ENCODE results near the gene DLG2.
"Not testable (repeated sequence)": the region's sequence is repeated elsewhere in the genome, so short reads cannot be mapped to it uniquely, and the experiment has no call there.

DLG2 gene

DNA sequence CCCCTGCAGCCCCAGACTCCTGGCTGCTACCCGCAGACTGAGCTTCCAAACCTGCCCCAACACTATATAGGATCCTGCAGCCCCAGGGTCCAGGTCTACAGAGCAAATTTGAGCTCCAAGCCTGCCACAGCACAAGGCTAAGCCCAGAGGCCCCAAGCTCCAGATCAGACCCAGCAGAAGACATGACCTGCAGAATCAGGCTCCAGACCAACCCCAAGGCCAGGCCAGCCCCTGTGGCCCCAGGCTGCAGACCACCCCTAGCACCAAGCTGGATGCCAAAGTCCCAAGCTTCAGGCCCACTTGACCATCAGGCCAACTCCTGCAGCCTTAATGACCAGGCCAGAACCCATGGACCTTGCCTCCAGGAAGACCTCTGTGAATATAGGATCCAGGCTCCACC, 145.3 kb downstream of the DLG2 start:
- FAIRE-seq (no peak), DNase-seq (ENCODE audit: extremely low spot score, insufficient read length, low read depth) (no peak)

DNA sequence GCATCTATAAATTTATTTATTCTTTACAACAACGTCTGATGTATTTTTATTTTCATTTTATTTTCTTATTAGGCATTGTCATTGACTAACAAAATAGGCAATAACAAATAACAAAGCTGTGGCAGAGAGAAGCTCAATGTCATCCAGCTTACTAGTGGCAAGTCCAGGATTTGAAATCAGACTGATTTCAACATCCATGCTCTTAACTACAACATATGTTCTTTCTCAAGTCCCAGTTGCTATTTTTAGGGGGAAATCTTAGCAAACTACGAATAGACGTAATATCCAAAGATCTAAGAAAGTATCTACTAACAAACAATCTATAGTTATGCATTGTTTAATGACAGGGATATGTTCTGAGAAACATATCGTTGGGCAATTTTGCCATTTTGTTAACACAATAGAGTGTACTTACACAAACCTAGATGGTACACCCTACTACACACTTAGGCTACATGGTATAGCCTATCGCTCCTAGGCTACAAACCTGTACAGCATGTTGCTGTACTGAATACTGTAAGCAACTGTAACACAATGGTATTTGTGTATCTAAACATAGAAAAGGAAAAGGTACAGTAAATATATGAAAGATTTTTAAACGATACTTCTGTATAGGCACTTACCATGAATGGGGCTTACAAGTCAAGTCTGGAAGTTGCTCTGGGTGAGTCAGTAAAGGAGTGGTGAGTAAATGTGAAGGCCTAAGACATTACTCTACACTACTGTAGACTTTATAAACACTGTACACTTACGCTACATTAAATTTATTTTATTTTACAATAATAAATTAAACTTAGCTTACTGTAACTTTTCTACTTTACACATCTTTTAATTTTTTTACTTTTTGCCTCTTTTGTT, 151.3 kb downstream of the DLG2 start:
- FAIRE-seq (no peak), DNase-seq (ENCODE audit: extremely low spot score, insufficient read length, low read depth) (no peak)

DNA sequence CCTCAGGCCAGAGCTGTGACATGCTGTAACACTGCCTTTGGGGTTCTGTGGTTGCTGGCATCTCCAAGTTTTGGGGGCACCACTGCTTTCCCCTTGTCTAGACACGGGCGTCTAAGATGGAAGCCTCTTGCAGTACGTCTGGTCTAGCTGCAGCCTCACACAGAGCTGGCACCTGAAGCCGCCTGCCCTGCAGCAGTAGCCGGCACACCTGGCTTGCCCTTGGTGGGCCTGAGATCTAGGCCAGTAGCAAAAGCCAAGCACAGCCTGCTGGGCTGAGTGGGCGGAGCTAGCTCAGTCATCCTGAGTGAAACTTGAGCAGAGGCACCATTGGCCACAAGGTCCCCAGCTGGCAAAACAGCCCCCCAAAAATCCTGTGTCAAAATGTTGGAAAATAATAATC, 154.2 kb downstream of the DLG2 start:
- FAIRE-seq (no peak), DNase-seq (ENCODE audit: extremely low spot score, insufficient read length, low read depth) (no peak)

DNA sequence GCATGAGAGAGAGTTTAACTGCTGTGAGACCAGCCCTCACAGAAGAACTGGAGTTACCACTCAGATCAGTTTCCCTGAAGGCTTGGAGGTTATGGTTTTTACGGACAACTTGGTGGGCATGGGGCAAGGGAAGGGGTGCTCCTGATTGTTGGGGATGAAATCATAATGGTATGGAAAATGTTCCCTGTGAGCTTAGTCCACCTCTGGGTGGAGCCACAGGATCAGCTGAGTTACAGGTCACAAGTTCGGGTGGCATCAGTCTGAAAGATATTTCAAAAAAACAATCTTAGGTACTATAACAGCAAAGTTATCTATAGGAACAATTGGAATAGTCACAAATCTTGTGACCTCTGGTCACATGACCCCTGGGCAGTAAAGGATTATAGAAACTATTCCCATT, 162.9 kb downstream of the DLG2 start:
- DNase-seq (ENCODE audit: extremely low spot score, insufficient read length, low read depth): no peak
- no peak for FAIRE-seq

DNA sequence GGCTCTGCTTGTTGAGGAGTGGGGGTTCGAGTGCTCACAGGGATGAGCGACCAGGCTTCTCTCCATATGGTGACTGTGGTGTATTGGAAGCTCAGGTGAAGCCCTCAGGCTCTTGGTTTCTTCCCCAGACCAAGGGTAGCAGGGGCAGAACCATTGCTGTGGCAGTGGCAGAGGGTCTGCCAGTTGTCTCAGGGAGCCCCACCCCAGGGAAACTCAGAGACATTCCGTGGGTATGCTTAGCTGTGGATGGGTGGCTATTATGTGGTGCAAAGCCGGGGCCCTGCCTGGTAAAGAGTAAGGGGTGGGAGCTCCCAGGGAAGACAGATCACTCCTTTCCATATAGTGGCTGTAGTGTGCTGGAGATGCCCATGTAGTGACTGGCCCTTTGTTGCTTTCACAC, 167.8 kb downstream of the DLG2 start:
- FAIRE-seq (no peak), DNase-seq (ENCODE audit: extremely low spot score, insufficient read length, low read depth) (no peak)

DNA sequence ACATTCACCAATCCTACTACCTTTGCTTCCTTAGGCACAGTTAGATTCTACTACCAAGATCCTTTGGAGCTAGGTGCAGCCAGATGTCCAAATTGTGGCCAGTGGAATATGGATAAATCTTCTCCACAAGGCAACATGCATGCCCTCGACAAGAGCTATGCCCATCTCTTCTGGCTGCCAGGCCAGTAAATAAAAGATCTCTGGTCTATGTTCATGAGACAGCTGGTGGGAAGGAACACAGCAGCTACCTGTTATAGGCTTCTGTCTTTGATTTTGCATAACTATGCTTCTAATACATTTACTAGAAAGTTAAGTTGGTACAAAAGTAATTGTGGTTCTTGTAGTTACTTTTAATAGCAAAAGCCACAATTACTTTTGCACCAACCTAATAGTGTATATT, 182.7 kb downstream of the DLG2 start:
- no peak for FAIRE-seq
- DNase-seq (ENCODE audit: extremely low spot score, insufficient read length, low read depth): no peak

DNA sequence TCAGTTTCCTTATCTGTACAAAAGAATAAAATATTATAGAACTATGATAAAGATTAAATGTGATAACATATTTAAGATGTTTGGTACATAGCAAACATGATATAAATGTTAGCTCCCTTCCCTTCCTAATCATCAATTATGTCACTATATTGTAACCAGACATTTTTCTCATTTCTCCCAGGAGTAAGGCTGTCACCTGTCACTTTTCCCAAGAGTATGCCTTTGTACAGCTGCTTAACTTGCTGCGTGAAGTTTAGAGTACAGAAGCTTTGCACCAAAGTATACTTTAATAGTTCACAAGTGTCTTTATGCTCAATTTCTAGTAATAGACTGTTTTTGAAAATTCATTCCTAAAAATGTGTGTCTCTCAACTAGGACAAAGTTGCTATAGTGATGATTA, 186.9 kb downstream of the DLG2 start:
- no peak for FAIRE-seq
- DNase-seq (ENCODE audit: extremely low spot score, insufficient read length, low read depth): no peak

DNA sequence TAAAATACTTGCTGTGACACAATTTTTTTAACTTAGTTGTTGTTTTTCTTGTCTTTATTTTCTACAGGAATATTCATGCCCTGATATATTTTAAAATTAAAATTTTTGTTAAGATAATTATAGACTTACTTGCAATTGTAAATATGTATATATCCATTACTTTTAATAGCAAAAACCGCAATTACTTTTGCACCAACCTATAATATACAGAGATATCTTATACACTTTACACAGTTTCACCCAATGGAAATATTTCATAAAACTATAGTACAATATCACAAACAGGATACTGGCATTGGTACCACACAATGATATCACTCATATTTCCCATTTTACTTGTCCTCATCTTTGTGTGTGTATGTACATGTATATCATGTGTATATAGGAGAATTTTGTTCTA, 188.8 kb downstream of the DLG2 start:
- FAIRE-seq (no peak), DNase-seq (ENCODE audit: extremely low spot score, insufficient read length, low read depth) (no peak)

DNA sequence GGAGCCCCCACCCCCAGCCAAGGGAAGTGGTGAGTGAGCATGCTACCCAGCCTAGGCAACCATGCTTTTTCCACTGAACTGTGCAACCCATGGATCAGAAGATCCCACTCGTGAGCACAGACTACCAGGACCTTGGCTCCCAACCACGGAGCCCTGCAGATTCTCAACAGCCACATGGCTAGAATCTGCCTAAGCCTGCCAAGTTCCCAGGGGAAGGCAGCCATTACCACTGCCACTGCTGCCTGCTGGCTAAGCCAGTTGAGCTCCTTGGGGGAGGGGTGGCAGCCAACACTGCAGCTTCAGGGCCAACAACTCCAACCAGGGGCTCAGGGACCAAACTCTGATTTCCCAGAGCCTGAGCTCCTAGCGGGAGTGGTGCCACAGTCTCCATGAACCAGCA, 195.8 kb downstream of the DLG2 start:
- no peak for FAIRE-seq

DNA sequence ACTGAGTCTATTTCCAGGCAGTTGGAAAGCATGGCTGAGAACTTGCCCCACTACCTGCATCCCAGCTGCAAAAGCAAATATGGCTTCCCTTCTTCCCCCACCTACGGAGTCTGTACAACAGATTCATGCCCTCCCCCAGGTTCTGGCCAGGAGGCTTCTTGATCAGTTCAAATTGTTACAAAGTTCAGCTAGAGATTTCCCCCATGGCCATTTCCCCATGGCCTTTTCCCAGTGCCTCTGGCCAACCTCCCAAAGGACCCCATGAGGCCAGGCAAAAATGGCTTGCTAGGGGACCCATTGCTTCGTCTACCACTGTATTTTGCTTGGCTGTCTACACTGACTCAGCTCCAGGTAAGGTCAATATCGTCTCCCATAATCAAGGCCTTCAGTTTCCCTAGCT, 203.3 kb downstream of the DLG2 start:
- no peak for FAIRE-seq
- DNase-seq (ENCODE audit: extremely low spot score, insufficient read length, low read depth): no peak

More for the DNA sequence above, 195.8 kb downstream of the DLG2 start:
- no peak for DNase-seq (ENCODE audit: extremely low spot score, insufficient read length, low read depth)

DNA sequence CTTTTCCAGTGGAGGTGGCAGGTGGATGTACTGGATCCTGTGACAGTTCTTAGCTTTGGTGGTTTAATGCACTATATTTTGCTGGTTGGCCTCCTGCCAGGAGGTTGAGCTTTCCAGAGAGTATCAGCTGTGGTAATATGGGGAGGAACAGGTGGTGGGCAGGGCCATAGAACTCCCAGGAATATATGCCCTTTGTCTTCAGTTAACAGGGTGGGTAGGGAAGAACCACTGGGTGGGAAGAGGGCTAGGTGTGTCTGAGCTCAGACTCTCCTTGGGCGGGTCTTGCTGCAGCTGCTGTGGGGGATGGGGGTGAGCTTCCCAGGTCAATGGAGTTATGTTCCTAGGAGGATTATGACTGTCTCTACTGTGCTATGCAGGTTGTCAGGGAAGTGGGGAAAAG, 203.8 kb downstream of the DLG2 start:
- FAIRE-seq (no peak), DNase-seq (ENCODE audit: extremely low spot score, insufficient read length, low read depth) (no peak)

DNA sequence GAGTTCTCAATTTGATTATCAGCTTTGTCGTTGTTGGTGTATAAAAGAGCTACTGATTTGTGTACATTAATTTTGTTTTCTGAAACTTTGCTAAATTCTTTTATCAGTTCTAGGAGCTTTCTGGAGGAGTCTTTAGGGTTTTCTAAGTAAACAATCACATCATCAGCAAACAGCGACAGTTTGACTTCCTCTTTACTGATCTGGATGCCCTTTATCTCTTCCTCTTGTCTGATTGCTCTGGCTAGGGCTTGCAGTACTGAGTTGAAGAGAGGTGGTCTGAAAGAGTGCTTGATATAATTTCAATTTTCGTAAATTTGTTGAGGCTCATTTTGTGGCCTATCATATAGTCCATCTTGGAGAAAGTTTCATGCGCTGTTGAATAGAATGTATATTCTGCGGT, 213.0 kb downstream of the DLG2 start:
- DNase-seq (ENCODE audit: extremely low spot score, insufficient read length, low read depth) (no peak), FAIRE-seq (no peak)

DNA sequence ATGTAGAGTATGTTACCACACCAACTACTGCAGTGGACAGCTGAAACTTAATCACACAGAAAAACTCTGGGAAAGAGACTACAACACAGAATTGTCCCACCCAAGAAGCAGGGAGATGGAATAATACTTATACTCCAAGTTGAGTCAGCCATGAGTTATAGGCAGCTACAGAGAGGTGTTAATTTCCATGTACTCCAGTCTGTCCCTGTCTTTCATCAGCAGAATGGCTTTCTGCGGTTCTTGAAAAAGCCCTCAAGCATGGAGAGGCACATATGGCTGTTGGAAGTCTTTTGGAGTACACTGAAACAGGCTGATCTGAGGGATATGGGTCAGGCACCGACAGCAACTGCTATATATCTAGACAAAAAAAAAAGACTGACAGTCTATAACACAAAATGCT, 219.5 kb downstream of the DLG2 start:
- DNase-seq (ENCODE audit: extremely low spot score, insufficient read length, low read depth) (no peak), FAIRE-seq (no peak)

DNA sequence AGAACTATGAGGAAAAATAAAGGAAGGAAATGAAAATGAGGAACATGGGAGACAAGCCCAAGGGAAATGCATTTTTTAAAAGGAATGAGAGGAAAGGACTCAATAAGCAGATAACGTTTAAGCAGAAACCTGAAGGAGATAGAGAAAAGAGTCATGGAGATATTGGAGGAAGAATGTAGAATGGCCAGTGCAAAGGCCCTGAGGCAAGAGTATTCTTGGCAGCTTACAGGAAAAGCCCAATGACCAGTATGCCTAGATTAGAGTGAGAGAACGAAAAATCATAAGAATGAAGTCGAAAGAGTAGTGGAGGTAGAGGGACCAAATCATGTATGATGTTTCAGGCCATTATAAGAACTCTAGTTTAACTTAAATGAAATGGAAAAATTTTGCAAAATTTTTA, 220.3 kb downstream of the DLG2 start:
- DNase-seq (ENCODE audit: extremely low spot score, insufficient read length, low read depth): no peak
- FAIRE-seq: no peak

DNA sequence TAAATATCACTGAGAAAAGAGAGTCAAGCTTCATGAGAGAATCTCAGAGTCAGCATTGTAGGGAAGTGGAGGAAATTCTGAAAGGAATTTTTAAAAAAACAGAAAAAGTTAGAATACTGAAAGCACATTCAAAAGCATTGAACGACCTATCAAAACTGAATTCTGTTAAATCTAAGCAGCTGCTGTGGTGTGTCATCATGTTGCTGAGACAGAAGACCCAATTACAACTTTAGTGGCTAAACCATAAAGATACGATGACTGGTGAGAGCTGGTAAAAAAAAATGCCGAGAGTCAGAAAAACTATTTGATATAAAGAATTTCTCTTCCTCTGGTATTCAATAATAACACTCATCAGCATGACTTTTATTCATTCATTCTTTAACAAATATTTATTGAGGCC, 220.8 kb downstream of the DLG2 start:
- no peak for FAIRE-seq
- DNase-seq (ENCODE audit: extremely low spot score, insufficient read length, low read depth): no peak

DNA sequence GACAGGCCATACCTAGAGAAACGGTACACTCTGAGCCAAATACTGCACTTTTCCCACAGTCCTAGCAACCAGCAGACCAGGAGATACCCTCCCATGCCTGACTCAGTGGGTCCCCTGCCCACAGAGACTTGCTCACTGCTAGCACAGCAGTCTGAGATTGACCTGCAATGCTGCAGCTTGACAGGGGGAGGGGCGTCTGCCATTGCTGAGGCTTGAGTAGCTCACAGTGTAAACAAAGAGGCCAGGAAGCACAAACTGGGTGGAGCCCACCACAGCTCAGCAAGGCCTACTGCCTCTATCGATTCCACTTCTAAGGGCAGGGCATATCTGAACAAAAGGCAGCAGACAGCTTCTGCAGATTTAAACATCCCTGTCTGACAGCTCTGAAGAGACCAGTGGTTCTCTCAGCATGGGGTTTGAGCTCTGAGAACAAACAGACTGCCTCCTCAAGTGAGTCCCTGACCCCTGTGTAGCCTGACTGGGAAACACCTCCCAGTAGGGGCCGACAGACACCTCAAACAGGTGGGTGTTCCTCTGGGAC, 231.6 kb downstream of the DLG2 start:
- not testable (repeated sequence) for FAIRE-seq; DNase-seq (ENCODE audit: extremely low spot score, insufficient read length, low read depth)

DNA sequence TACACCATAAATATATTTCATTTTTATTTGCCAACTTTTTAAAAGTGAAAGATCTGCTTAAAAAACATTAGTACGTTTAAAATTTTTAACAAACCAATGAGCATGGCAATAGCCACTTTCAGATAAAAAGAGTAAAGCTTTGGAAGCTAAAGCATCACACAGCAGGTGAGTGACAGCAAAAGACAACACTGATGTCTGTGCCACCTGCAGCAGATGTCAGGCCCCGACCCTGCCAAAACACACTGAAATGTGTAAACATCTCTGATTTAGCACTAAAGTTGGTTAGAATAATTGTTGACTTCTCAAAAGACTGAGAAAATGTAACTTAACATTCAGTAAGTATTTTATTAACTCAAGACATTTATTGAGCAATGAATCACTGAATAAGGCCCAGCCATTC, 232.9 kb downstream of the DLG2 start:
- no peak for DNase-seq (ENCODE audit: extremely low spot score, insufficient read length, low read depth)
- no peak for FAIRE-seq

DNA sequence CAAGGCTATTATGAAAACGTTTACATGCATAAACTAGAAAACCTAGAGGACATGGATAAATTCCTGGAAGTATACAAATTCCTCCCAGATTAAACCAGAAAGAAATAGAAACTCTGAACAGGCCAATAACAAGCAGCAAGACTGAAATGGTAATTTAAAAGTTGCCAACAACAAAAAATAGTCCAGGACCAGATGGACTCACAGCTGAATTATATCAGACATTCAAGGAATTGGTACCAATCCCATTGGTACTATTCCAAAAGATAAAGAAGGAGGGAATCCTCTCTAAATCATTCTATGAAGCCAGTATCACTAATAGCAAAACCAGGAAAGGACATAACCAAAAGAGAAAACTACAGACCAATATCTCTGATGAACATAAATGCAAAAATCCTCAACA, 236.0 kb downstream of the DLG2 start:
- FAIRE-seq: no peak
- DNase-seq (ENCODE audit: extremely low spot score, insufficient read length, low read depth): no peak

DNA sequence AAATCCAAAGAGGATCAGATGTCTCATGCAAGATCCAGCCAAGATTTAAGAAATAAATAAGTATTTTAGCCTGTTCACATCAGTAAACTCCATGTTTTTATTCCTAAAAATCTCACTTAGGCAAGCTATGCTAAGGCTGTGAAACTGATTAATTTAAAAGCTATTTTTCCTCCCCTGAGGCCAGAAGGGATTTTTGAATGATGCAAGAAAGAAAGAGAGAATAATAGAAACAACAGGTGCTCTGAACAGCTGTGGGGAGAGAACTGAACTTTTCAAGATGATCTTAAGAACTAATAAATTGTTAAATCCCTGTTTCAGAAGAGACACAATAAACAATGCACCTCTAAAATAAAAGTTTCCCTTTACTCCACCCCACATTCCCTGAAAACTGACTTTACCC, 241.6 kb downstream of the DLG2 start:
- DNase-seq (ENCODE audit: extremely low spot score, insufficient read length, low read depth) (no peak), FAIRE-seq (no peak)

DNA sequence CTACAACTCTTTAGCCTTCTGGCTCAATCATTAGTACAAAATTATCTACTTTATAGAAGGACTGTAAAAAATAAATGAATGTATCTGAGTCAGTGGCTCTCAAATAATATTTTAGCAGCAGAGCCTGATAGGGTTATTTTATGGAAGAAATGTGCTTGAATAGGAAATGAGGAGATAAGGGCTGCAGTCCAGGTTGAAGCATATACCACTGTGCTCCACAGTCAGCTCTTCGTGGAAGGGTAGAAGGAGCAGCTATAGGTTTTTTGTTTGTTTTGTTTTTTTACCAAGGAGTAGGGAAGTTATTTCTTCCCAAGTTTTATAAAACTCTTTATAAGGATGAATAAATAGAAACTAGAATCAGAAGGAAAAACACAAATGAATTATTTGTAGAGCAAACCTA, 242.0 kb downstream of the DLG2 start:
- FAIRE-seq: no peak
- DNase-seq (ENCODE audit: extremely low spot score, insufficient read length, low read depth): no peak

DNA sequence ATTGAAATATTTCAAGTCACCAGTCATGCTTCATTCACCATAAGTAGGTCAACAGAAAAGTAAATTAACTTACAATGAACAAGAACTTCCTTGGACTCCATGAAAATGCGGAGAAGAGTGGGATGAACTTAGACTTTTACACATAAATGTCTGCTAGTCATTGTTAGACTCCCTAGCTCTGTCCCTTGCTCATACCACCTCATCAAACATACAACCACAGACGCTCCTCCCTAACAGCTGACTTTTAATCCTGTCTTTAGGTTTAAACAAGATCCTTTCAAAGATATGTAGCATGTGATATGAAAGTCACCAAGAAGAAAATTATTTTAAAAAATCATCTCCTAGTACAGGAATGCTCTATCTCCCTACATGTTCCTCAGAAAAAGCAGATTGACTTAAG, 248.1 kb downstream of the DLG2 start:
- no peak for FAIRE-seq

DNA sequence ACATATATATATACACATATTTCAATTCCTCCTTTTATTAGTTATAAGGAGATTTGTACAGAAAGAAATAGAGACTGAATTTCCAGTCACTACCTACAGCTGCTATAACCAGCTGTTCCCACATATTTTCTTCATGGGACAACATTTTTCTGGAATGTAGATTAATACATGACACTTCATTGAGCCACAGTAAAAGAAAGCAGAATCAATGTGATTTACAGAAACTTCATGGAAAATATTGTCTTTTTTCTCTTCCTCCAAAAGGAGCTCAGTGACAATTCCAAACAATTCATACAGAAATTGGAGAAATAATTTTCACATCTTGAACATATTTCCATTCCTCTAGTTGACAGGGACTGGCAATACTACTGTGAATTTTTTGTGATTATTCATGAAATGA, 249.2 kb downstream of the DLG2 start:
- FAIRE-seq: no peak

More for the DNA sequence above, 248.1 kb downstream of the DLG2 start:
- DNase-seq (ENCODE audit: extremely low spot score, insufficient read length, low read depth): no peak

More for the DNA sequence above, 249.2 kb downstream of the DLG2 start:
- DNase-seq (ENCODE audit: extremely low spot score, insufficient read length, low read depth): no peak

Measured in GM18507 (cell line).